Activated T-cell treated with anti-CD3 and anti-CD28 coated beads, Interleukin-2, amount 50 U/mL, for 72 hours (primary cell): ENCODE results near the gene TMEM106A. TPM values are rescaled to one million over a fixed set of nuclear protein-coding genes. Genes with fewer than 3 reads are reported as not detected.
"Not testable (repeated sequence)": the region's sequence is repeated elsewhere in the genome, so short reads cannot be mapped to it uniquely, and the experiment has no call there.

Experiments used
- ATAC-seq, 2 donors: fragments of 150-1000 bp; cut with Tn5 transposase; replicated peaks in 1 of 2; 2 replicates each; pipeline ENCODE4 v1.10.0; 2021; ENCODE audit warnings: moderate library complexity in 2 of 2, mild to moderate bottlenecking in 1 of 2
- DNase-seq, 2 donors: peaks; one replicate each; pipeline ENCODE4 v3.0.0; 2021 to 2022; ENCODE audit warnings: mixed read lengths in 1 of 2
- H3K27ac Mint-ChIP-seq: one replicate; pipeline ENCODE4 v1.8.0; 2022; ENCODE audit warnings: mild to moderate bottlenecking, moderate library complexity, mixed read lengths
- H3K27me3 Mint-ChIP-seq: one replicate; pipeline ENCODE4 v1.8.0; 2022; ENCODE audit warnings: low read depth, mixed read lengths
- H3K36me3 Mint-ChIP-seq, 2 donors: one replicate each; pipeline ENCODE4 v1.8.0; 2022; ENCODE audit warnings: mixed read lengths in 2 of 2, mild to moderate bottlenecking in 1 of 2; ENCODE audit not compliant: insufficient read depth in 2 of 2
- H3K4me1 Mint-ChIP-seq: one replicate; pipeline ENCODE4 v1.8.0; 2022; ENCODE audit warnings: low read depth, mixed read lengths
- H3K4me3 Mint-ChIP-seq, 2 donors: one replicate each; pipeline ENCODE4 v1.8.0; 2022; ENCODE audit warnings: mild to moderate bottlenecking in 2 of 2, mixed read lengths in 2 of 2, moderate library complexity in 2 of 2
- H3K9me3 Mint-ChIP-seq, 2 donors: one replicate each; pipeline ENCODE4 v1.8.0; 2022; ENCODE audit warnings: mixed read lengths in 2 of 2
- total RNA-seq, 2 donors: library from RNA; stranded (reverse); gene quantifications; one replicate each; pipeline ENCODE4 v1.2.3, GENCODE V29; 2022

Gene TMEM106A
- total RNA-seq, 2 donors from 2014 or later, result 11.7 to 21.6 TPM

GRCh38 chr17:43220511-43221125 lies 8.9 kb downstream of the TMEM106A start:
- Mint-ChIP-seq H3K27ac (no peak overlapping the region), H3K36me3 (peaks cover 4 to 8% of the 10 kb centered on the region in 2 donors), H3K4me3 (no peak overlapping the region), H3K27me3 (no peaks in the 10 kb centered on the region), H3K9me3 (no peaks in the 10 kb centered on the region), H3K4me1 (peaks cover 28% of the 10 kb centered on the region)
- DNase-seq (no peak), ATAC-seq (no peak)

GRCh38 chr17:43224146-43224705 lies 12.6 kb downstream of the TMEM106A start:
- Mint-ChIP-seq H3K9me3 (no peaks in the 10 kb centered on the region), H3K27ac (no peak overlapping the region), H3K4me1 (peaks cover 6% of the 10 kb centered on the region), H3K36me3 (peaks cover 1 to 2% of the 10 kb centered on the region in 2 donors), H3K4me3 (no peak overlapping the region), H3K27me3 (no peaks in the 10 kb centered on the region)
- ATAC-seq, result no peak
- DNase-seq, result no peak

DNA sequence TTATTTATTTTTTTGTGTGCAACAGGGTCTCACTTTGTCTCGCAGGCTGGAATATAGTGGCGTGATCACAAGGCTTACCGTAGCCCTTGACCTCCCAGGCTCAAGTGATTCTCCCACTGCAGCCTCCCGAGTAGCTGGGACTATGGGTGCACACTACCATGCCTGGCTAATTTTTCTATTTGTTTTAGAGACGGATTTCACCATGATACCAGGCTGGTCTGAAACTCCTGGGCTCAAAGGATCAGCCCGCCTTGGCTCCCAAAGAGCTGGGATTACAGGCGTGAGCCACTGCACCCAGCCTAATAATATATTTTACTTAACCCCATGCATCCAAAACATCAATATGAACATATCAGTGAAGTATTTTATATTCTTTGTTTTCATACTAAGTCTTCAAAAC lies 14.7 kb downstream of the TMEM106A start:
- H3K4me3 Mint-ChIP-seq, result no peak overlapping the region
- DNase-seq, result no peak
- H3K4me1 Mint-ChIP-seq, result peaks cover 2% of the 10 kb centered on the region
- H3K27me3 Mint-ChIP-seq, result no peaks in the 10 kb centered on the region
- peaks cover 1 to 2% of the 10 kb centered on the region in 2 donors for H3K36me3 Mint-ChIP-seq
- no peak for ATAC-seq
- no peak overlapping the region for H3K27ac Mint-ChIP-seq
- no peaks in the 10 kb centered on the region for H3K9me3 Mint-ChIP-seq

GRCh38 chr17:43228020-43228782 lies 16.5 kb downstream of the TMEM106A start, which contains the start of gene CCDC200:
CCDC200 (minus strand) TSS chr17:43228623; CDS start chr17:43228554, 69 bp downstream.
- DNase-seq, H3K27ac Mint-ChIP-seq, H3K27me3 Mint-ChIP-seq, H3K4me1 Mint-ChIP-seq, H3K4me3 Mint-ChIP-seq, H3K36me3 Mint-ChIP-seq, H3K9me3 Mint-ChIP-seq, ATAC-seq: not testable (repeated sequence)

- H3K4me1 Mint-ChIP-seq, H3K27ac Mint-ChIP-seq, DNase-seq, H3K36me3 Mint-ChIP-seq, H3K27me3 Mint-ChIP-seq, ATAC-seq, H3K9me3 Mint-ChIP-seq: not testable (repeated sequence)
- peak overlapping the region in 1 of 2 donors; percentile 17 for H3K4me3 Mint-ChIP-seq
Observed at GRCh38 chr17:43231205-43232020, 19.7 kb downstream of the TMEM106A start.

GRCh38 chr17:43232021-43232699 lies 20.5 kb downstream of the TMEM106A start:
- ATAC-seq, H3K9me3 Mint-ChIP-seq, H3K36me3 Mint-ChIP-seq, H3K4me1 Mint-ChIP-seq, H3K27ac Mint-ChIP-seq, H3K27me3 Mint-ChIP-seq: not testable (repeated sequence)
- H3K4me3 Mint-ChIP-seq, result peak overlapping the region in 1 of 2 donors; percentile 66
- peak in 1 of 2 donors; percentile 56 for DNase-seq

GRCh38 chr17:43233263-43233662 lies 21.6 kb downstream of the TMEM106A start:
- H3K4me3 Mint-ChIP-seq, result not testable (repeated sequence)
- peak in 1 of 2 donors; percentile 51 for ATAC-seq

GRCh38 chr17:43233877-43234276 lies 22.2 kb downstream of the TMEM106A start, which contains the start of gene RNU2-1:
RNU2-1 (minus strand) TSS chr17:43233977.
- H3K27ac Mint-ChIP-seq, H3K9me3 Mint-ChIP-seq, H3K4me1 Mint-ChIP-seq, H3K27me3 Mint-ChIP-seq, ATAC-seq, H3K4me3 Mint-ChIP-seq, DNase-seq, H3K36me3 Mint-ChIP-seq: not testable (repeated sequence)

More at GRCh38 chr17:43233263-43233662, 21.6 kb downstream of the TMEM106A start:
- not testable (repeated sequence) for DNase-seq, H3K27me3 Mint-ChIP-seq, H3K36me3 Mint-ChIP-seq, H3K27ac Mint-ChIP-seq, H3K4me1 Mint-ChIP-seq, H3K9me3 Mint-ChIP-seq

GRCh38 chr17:43239597-43239996 lies 27.9 kb downstream of the TMEM106A start:
- H3K27ac Mint-ChIP-seq, H3K36me3 Mint-ChIP-seq, H3K9me3 Mint-ChIP-seq, DNase-seq, H3K4me3 Mint-ChIP-seq, H3K27me3 Mint-ChIP-seq, H3K4me1 Mint-ChIP-seq: not testable (repeated sequence)
- ATAC-seq, result peak; percentile 63 to 73

GRCh38 chr17:43240596-43241352 lies 29.1 kb downstream of the TMEM106A start:
- H3K27me3 Mint-ChIP-seq, H3K9me3 Mint-ChIP-seq, DNase-seq, H3K27ac Mint-ChIP-seq, H3K36me3 Mint-ChIP-seq, H3K4me3 Mint-ChIP-seq, H3K4me1 Mint-ChIP-seq: not testable (repeated sequence)
- peak; percentile 63 to 72 for ATAC-seq

DNA sequence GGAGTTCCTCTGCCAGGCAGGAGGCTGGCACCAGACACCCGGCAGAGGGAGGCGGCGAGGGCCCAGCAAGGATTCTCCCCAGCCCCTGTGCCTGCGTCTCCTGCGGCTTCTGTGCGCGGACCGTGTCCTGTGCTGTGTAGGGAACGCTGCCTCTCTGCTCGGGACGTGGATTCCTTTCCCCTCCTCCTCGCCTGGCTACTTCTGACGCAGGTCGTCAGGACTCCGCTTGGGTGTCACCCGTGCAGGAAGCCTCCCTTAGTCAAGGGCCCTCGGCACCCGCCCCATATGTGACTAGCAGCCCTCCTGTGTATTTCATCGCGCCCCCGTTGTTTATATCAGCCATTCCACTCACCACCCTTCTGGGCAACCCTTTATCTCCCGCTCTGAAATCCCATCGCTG lies 34.8 kb downstream of the TMEM106A start:
- DNase-seq, result peak; percentile 33 to 50
- not testable (repeated sequence) for H3K4me3 Mint-ChIP-seq, ATAC-seq, H3K4me1 Mint-ChIP-seq, H3K27me3 Mint-ChIP-seq, H3K36me3 Mint-ChIP-seq, H3K27ac Mint-ChIP-seq, H3K9me3 Mint-ChIP-seq
